HG03354 (cell line): ENCODE data around the gene NT5C.
A peak's percentile ranks its signal among the peaks of the same experiment; 100 is the strongest.
"Not testable (repeated sequence)": the region's sequence is repeated elsewhere in the genome, so short reads cannot be mapped to it uniquely, and the experiment has no call there.

ENCODE experiments used
- ATAC-seq: cut with Tn5 transposase; IDR thresholded peaks from one replicate; pipeline ENCODE4 v1.9.1; 2021; ENCODE audit warnings: mild to moderate bottlenecking; ENCODE audit not compliant: unreplicated experiment, poor library complexity, severe bottlenecking

NT5C gene

GRCh38 chr17:75131278-75132017, at the start of gene NT5C:
Gene NT5C, minus strand, starts transcription at chr17:75131742. Its CDS starts 35 bp downstream, at chr17:75131707.
- ATAC-seq = peak; percentile 87

- ATAC-seq = no peak
Observed at GRCh38 chr17:75181110-75181509, 49.6 kb upstream of the NT5C start.

DNA sequence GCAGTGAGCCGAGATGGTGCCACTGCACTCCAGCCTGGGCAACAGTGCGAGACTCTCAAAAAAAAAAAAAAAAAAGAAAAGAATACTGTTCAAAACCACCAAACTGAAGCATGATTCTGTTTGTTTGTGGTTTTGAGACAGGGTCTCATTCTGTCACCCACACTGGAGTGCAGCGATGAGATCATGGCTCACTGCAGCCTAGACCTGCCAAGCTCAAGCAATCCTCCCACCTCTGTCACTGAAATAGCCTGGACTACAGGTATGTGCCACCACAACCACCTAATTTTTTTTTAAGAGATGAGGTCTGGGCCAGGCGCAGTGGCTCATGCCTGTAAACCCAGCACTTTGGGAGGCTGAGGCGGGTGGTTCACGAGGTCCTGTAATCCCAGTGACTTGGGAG, 46.9 kb upstream of the NT5C start:
- no peak for ATAC-seq

DNA sequence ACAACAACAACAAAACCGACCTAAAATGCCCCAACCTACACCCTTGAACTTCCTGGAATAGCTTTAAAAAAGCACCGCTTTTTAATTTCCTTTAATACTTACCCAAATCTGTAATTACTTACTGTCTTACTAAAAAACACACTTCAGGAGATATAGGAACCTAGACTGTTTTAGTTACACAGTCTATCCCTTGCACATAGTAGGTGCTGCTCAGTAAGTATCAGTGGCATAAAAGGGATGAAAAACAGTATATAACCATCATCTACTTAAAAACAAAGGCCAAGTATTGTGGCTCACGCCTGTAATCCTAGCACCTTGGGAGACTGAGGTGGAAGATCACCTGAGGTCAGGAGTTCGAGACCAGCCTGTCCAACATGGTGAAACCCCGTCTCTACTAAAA, 45.1 kb upstream of the NT5C start:
- no peak for ATAC-seq

DNA sequence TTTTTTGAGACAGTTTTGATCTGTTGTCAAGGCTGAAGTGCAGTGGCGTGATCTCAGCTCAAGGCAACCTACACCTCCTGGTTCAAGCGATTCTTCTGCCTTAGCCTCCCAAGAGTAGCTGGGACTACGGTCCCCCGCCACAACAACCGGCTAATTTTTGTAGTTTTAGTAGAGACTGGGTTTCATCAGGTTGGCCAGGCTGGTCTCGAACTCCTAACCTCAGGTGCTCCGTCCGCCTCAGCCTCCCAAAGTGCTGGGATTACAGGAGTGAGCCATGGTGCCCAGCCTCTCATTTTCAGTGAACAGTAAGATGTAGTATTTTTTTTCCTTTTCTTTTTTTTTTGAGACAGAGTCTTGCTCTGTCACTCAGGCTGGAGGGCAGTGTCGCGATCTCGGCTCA, 43.5 kb upstream of the NT5C start:
- ATAC-seq = no peak

GRCh38 chr17:75173526-75173925, 42.0 kb upstream of the NT5C start:
- ATAC-seq = no peak

- ATAC-seq = no peak
Observed at GRCh38 chr17:75168998-75169397, 37.5 kb upstream of the NT5C start.

DNA sequence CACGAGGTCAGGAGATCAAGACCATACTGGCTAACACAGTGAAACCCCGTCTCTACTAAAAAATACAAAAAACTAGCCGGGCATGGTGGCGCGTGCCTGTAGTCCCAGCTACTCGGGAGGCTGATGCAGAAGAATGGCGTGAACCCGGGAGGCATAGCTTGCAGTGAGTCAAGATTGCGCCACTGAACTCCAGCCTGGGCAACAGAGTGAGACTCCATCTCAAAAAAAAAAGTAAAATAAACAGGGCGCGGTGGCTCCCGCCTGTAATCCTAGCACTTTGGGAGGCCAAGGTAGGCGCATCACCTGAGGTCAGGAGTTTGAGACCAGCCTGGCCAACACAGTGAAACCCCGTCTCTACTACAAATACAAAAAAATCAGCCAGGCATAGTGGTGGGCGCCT, 33.1 kb upstream of the NT5C start:
- ATAC-seq = not testable (repeated sequence)

DNA sequence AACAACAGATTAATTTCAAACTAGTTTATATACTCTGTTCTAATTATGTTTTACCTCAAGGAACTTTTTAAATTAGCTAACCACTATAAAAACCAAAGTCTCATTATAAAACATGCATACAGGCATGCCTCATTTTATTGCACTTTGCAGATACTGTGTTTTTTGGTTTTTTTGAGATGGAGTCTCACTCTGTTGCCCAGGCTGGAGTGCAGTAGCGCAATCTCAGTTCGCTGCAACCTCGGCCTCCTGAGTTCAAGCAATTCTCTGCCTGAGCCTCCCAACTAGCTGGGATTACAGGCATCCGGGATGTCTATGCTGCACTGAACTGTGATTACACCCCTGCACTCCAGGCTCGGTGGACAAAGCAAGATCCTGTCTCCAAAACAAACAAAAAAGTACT, 31.5 kb upstream of the NT5C start:
- ATAC-seq = no peak

DNA sequence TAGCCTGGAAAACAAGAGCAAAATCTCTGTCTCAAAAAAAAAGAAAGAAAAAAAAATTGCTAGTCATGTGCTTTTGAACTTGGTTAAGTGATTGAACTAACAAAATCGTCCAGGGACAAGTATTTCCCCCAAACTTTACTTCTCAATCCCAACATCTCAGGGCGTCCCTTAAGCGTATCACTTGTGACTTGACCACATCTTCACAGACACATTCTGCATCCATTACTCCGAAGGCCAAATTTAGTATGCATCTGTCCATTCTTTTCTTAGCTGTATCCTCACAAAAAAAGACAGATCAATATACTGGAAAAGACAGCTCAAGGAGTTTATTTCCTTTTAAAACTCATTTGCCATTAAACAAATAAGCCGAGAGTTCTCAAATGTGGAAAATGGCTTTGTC, 28.7 kb upstream of the NT5C start:
- no peak for ATAC-seq

GRCh38 chr17:75159196-75160031, 27.9 kb upstream of the NT5C start:
- no peak for ATAC-seq

GRCh38 chr17:75158480-75158879, 26.9 kb upstream of the NT5C start:
- not testable (repeated sequence) for ATAC-seq

GRCh38 chr17:75155191-75155601, 23.7 kb upstream of the NT5C start:
- ATAC-seq = no peak

- ATAC-seq = peak; percentile 96
Observed at GRCh38 chr17:75154195-75155106, 22.9 kb upstream of the NT5C start, which contains the start of gene JPT1. Gene JPT1, minus strand, starts transcription at chr17:75154512. Its CDS starts 115 bp downstream, at chr17:75154397.

- peak; percentile 11 for ATAC-seq
Observed at GRCh38 chr17:75153780-75154194, 22.2 kb upstream of the NT5C start.

GRCh38 chr17:75152922-75153779, 21.6 kb upstream of the NT5C start:
- no peak for ATAC-seq

DNA sequence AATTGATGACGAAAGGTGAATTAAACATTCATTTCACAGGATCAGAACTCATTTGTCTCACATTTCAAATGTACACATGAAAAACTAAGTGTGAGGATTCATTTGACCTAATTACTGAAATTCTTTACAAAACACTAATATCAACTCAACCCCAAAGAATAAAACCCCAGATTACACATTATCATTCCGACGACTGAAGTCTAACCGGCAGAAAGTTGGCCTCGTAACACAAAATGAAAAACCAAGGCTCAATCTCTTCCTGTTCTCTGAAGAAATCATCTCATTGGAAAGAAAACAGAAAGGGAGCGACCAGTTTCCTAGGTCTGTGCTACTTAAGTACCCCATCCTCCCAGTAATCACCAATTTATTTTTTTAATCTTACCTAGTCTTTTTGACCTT, 21.0 kb upstream of the NT5C start:
- no peak for ATAC-seq

GRCh38 chr17:75151930-75152329, 20.4 kb upstream of the NT5C start:
- no peak for ATAC-seq
